AG04449 (cell line): ENCODE data around the gene PDE1A.

Experiments
- CTCF ChIA-PET: fragments of 350-600 bp; formaldehyde crosslinking; extraction: SDS; loops from one replicate; lab custom pipeline; 2021; ENCODE audit warnings: antibody characterized with exemption; lab: Yijun Ruan, JAX
- POLR2A ChIA-PET: fragments of 400-600, 350-600 bp; formaldehyde crosslinking; extraction: SDS; loops from one replicate; lab custom pipeline; 2020; ENCODE audit warnings: antibody characterized with exemption, inconsistent platforms; lab: Yijun Ruan, JAX
- DNase-seq: peaks from one replicate; pipeline ENCODE4 v3.0.0-alpha.2; 2010; ENCODE audit warnings: low read depth, low spot score
- H3K4me3 ChIP-seq: 2 replicates; pipeline ENCODE4 v1.5.1; 2011; ENCODE audit warnings: low read depth, mild to moderate bottlenecking, control low read depth, low read length
- CTCF ChIP-seq: IDR thresholded peaks from one replicate; pipeline ENCODE4 v1.5.1; 2011; ENCODE audit warnings: mild to moderate bottlenecking, moderate library complexity, low read length, control low read depth, inconsistent platforms; ENCODE audit not compliant: insufficient read depth; ENCODE audit errors: missing control alignments

Gene PDE1A

DNA sequence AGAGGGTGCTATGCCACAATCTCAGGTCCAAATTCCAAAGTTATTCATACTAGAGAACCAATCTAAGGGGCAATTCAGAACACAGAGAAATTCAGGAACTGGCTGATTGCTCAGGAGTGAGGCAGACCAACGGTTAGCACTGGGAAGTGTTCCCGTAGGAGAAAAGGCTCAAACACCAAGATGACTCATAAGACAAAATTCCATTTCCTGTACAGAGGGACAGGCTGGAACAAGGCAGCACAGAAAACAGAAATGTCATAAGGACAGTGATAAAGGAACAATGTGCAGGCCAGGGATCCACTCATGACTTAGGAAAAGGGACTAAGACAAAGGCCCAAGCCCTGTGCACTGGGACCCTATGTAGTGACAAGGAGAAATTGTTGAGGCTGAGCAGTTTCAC lies 54.2 kb downstream of the PDE1A start:
- POLR2A ChIA-PET = no interaction called here
- H3K4me3 ChIP-seq = no peak overlapping the region
- CTCF ChIA-PET = no interaction called here
- TF ChIP-seq CTCF = no peak
- peak; percentile 51 for DNase-seq

DNA sequence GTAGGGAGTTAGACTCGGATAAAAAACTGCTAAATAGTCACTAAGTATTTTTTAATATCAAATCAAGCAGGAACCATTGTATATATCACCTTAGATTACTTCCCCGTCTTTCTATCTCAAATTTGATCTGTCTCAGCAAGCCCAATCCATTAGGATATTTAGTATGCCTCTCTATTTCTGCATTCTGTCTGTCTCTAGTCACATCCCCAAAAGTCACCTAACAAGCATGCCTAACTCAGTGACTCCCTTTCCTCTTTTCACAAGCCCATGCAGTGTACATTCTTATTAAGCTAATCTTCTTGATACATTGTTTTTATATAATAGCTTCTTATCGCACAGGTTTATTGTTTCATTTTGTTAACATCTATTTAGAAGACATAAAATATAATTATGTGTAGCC lies 57.8 kb downstream of the PDE1A start:
- POLR2A ChIA-PET = no interaction called here
- no peak overlapping the region for H3K4me3 ChIP-seq
- CTCF ChIA-PET = interaction anchor here (1.3 kb wide), 1 partner anchor 12 kb away, joined by 3 read pairs; no protein-coding TSS in a partner anchor
- DNase-seq = no peak
- no peak for TF ChIP-seq CTCF

DNA sequence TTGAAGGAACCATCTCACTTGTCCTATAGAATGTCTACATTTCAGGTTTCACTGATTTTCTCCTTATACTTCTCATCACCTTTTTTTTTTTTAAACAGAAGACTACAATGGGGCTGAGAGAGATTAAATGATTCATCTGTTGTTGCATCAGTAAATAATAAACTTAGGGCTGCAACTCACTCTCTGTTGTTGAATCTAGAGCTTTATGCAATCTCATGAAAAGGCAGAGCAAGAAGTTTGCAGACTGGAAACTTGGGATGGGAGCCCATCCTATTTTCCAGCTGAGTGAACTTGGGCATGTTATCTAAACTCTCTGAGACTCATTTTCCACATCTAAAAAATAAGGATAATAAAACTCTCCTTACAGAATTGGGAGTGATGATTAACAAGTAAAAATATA lies 58.4 kb downstream of the PDE1A start:
- CTCF ChIA-PET = interaction anchor here (1.3 kb wide), 1 partner anchor 13 kb away, joined by 3 read pairs; no protein-coding TSS in a partner anchor
- H3K4me3 ChIP-seq = no peak overlapping the region
- no peak for DNase-seq
- POLR2A ChIA-PET = no interaction called here
- no peak for TF ChIP-seq CTCF

- no peak overlapping the region for H3K4me3 ChIP-seq
- CTCF ChIA-PET = no interaction called here
- no peak for TF ChIP-seq CTCF
- POLR2A ChIA-PET = no interaction called here
- no peak for DNase-seq
Measured at GRCh38 chr2:182367401-182367800, 59.4 kb downstream of the PDE1A start.

GRCh38 chr2:182366628-182367027 lies 60.2 kb downstream of the PDE1A start:
- ChIA-PET CTCF (no interaction called here), POLR2A (no interaction called here)
- H3K4me3 ChIP-seq = no peak overlapping the region
- TF ChIP-seq CTCF = no peak
- no peak for DNase-seq

DNA sequence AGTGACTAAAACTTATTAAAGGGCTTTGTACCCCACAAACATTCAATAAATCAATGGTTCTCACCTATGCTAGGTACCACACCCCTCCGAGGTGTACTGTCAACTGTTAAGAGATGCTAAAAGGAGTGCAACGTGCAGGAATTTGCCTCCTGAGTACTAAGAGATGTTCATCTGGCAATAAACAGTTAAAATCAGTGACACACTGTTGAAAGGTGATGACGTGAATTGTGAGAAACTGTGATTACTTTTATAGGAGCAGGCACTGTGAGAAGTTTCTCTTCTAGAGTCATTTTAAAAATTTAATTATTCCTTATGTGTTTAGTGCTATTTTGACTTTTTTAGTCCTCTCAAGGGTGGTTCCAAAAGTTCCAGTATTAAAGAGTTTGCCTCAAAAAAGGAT lies 61.0 kb downstream of the PDE1A start:
- ChIA-PET POLR2A (no interaction called here), CTCF (no interaction called here)
- H3K4me3 ChIP-seq = no peak overlapping the region
- DNase-seq = no peak
- no peak for TF ChIP-seq CTCF
